Measurements from ENCODE around the gene AGBL4.

AGBL4 gene

GRCh38 chr1:48619539-48619938 is 1404.2 kb downstream of the AGBL4 start:
- no peak for DNase-seq

- DNase-seq = no peak
These were observed 1406.5 kb downstream of the AGBL4 start for GRCh38 chr1:48617252-48617651.

DNA sequence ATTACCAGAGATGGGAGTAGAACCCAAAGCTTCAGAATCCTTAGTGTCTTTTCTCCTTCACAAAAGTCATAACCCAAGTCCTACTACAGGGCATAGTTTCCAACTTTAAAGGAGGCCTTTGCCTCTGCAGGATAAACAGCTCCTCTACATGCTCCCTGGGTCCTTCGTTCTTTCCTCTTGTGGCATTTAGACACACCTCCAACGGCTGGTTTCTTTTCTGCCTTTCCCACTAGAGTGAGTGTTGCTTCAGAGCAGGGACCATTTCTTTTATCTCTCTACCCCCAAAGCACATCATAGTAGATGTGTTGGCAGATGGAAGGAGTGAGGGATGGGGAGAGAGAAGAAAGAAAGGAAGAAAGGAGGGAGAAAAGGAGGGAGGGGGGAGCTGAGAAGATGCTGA is 1407.0 kb downstream of the AGBL4 start:
- DNase-seq = no peak

GRCh38 chr1:48611841-48612240 is 1411.9 kb downstream of the AGBL4 start:
- DNase-seq = no peak

- DNase-seq = no peak
These were observed 1412.9 kb downstream of the AGBL4 start for GRCh38 chr1:48610628-48611542.

GRCh38 chr1:48608882-48609281 is 1414.9 kb downstream of the AGBL4 start:
- no peak for DNase-seq

- no peak for DNase-seq
These were observed 1420.5 kb downstream of the AGBL4 start for GRCh38 chr1:48603222-48603621.

GRCh38 chr1:48602349-48602748 is 1421.4 kb downstream of the AGBL4 start:
- no peak for DNase-seq

- DNase-seq = no peak
These were observed 1423.6 kb downstream of the AGBL4 start for GRCh38 chr1:48600182-48600581.

- DNase-seq = no peak
These were observed 1426.1 kb downstream of the AGBL4 start for GRCh38 chr1:48597663-48598062.

- DNase-seq = no peak
These were observed 1427.7 kb downstream of the AGBL4 start for GRCh38 chr1:48596046-48596445.

DNA sequence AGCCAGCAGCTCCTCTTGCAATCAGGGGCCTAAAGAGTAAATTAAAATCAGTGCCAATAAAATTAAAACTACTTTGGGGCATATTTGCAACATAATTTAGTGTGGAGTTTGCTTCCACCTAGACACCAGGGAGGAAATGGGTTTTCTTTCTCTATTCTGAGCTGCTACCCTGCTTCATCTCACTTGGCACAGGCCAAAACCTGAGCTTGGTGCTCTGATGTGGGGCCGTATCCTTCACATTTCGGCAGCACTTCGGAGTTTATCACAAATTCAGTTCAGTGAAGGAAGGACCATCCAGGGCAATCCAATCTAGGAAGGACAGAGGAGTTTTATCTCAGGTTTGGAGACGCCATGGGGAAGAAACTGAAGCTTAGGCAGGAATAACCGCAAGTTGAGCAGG is 1428.1 kb downstream of the AGBL4 start:
- no peak for DNase-seq

DNA sequence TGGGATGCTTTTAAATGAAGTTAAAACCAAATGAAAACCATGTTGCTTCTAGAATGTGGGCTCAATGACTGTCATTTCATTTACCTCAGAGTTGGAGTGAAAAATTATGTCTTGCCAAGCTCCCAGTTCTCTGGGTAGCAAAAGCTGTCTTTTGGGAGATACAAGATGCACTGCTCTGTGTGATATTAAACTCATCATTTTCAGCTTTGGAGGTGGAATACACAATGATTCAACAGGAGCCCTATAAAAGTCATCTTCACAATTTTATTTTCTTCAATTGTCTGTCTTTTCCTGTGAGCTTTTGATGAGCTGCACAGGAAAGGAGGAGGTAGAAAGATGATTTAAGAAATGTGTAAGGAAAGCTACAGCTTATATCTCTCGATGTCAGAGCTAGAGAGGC is 1431.4 kb downstream of the AGBL4 start:
- no peak for DNase-seq

DNA sequence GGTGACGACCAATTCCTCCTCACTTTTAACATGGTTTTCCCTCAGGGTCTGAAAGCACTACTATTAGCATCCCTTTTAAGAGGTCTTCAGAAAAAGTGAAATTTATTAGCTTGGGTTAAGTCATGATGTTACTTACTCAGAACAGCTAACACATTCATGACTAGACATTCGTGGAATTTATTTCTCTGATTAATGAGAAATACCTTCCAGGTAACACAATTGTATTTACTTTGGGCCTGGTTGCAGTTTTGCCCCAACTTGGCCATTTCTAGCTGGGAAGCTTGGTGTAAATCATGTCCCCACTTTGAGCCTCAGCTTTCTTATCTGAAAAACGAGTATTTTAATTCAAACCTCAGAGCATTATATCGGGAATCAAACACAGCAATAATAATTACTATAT is 1432.6 kb downstream of the AGBL4 start:
- no peak for DNase-seq

- DNase-seq = no peak
These were observed 1435.7 kb downstream of the AGBL4 start for GRCh38 chr1:48588061-48588460.

DNA sequence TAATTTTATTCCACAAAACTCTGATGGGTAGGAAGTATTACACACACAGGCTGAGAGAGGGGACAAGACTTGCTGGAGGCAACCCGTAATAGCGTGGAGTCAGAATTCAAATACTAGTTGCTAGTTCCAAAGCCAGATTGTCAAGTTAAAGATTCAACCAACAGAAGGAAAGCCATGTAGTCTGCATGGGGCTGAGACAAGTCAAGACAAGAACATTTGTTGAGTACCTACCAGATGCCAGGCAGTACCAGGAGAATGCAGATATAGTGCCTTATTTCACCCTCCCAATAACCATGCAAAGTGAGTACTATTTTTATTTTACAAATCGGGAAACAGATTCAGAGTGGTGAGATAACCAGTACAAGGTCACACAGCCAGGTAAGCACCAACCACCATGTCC is 1441.3 kb downstream of the AGBL4 start:
- DNase-seq = no peak

DNA sequence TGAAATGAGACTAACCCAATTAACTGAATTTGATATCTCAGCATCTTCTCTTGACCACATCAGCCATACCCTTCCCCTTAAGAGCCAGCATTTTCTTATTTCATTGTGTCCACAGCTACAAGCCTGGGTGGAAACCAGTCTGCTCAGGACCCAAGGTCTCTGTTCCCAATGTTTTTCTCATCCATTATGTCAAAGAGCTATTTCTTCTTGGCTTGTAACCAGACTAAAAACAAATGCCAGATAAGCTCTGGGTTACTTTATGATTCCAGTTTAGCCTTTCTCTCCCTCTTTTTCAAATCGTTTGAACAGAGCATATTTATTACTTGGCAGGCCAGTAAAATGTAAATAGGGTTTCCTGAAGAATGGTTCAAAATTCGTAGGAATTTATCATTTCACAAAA is 1442.5 kb downstream of the AGBL4 start:
- DNase-seq = no peak

- DNase-seq = no peak
These were observed 1447.2 kb downstream of the AGBL4 start for GRCh38 chr1:48576565-48576964.

GRCh38 chr1:48572646-48573258 is 1451.0 kb downstream of the AGBL4 start:
- DNase-seq = no peak

DNA sequence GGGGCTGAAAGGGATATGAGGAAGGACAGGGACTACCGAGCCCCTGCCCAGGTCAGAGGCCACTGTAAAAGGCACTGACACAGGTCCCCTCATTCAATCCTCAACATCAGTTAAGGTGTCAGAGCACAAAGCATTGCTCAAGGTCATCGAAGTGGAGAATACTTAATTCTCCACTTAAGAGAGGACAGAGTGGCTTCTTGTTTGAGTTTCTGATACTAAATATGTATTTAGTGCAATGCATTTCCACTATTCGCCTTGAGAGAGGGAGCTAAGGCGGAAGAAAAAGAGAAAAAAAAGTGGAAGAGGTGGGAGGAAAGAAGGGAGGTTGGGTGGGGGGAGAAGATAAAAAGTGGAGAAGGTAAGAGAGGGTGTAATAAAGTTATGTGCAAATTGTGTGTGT is 1451.6 kb downstream of the AGBL4 start:
- no peak for DNase-seq

DNA sequence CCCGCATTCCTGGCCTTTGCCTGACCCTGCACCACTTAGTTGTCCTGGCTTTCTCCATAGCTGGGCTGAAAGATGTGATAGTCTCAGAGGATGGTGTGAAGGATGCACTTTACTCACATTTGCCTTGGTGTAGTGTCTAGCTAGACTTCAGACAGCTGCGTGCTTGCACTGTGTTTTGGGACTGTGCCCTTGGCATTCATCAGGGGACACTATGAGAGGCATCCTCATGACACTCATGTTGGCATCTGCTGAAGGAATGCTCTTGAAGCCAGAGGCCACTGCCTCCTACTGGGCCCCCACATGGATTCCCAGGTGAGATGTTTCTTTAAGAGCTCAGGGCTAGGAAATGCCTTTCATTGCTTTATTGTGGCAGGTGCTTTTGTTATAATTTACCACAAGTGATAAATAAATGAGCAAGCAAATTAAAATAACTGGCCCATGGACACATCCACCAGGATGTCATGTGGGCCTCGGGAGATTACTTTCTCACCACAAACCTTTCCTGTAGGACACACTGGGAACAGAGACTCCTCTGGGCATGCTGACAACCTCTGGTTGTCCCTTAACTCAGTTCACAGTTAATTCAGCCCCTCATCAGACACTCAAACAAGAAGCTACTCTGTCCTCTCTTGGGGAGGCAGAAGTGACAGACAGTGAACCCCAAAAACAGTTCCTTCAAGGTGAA is 1452.3 kb downstream of the AGBL4 start:
- no peak for DNase-seq

DNA sequence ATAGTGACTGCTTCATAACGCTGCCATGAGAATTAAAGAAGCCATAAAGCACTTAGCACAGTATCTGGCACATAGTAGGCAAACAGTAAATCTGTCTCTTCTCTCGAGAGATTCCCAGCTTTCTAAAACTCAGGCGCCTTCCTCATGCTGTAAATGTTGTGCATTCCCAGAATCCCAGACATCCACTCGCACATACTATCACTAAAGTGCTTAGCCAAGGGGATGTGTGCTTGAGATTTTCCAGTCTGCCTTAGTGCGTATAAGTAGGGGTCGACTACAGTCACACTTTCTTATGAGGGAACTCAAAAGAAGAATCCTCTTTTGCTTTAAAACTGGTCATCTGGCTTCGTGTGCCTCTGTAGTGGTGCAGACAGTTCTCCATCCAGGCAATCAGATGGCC is 1453.2 kb downstream of the AGBL4 start:
- DNase-seq = no peak

GRCh38 chr1:48568501-48568900 is 1455.3 kb downstream of the AGBL4 start:
- no peak for DNase-seq

GRCh38 chr1:48566492-48566891 is 1457.3 kb downstream of the AGBL4 start:
- DNase-seq = no peak

Data from HCEC 1CT (cell line).